Mesothelial cell of epicardium (in vitro differentiated cells): ENCODE data around the gene ZSCAN30. TPM values are rescaled to one million over a fixed set of nuclear protein-coding genes. Genes with fewer than 3 reads are reported as not detected.

Experiments
- DNase-seq, 2 experiments: peaks; one replicate each; pipeline ENCODE4 v3.0.0; 2021; ENCODE audit warnings: low spot score in 2 of 2; ENCODE audit not compliant: unreplicated experiment in 2 of 2
- H3K27ac Mint-ChIP-seq: 2 replicates; pipeline ENCODE4 v1.8.0; 2021; ENCODE audit warnings: mixed read lengths
- H3K27me3 Mint-ChIP-seq: 2 replicates; pipeline ENCODE4 v1.8.0; 2021; ENCODE audit warnings: low read depth, mixed read lengths
- H3K36me3 Mint-ChIP-seq: 2 replicates; pipeline ENCODE4 v1.8.0; 2021; ENCODE audit warnings: mixed read lengths
- H3K4me1 Mint-ChIP-seq: 2 replicates; pipeline ENCODE4 v1.8.0; 2021; ENCODE audit warnings: mixed read lengths
- H3K4me3 Mint-ChIP-seq: 2 replicates; pipeline ENCODE4 v1.8.0; 2021; ENCODE audit warnings: mild to moderate bottlenecking, moderate library complexity, mixed read lengths
- H3K9me3 Mint-ChIP-seq: 2 replicates; pipeline ENCODE4 v1.8.0; 2021; ENCODE audit warnings: mixed read lengths
- CTCF ChIP-seq: fragments of 200-600 bp; sonication (generic); IDR thresholded peaks from one replicate; pipeline ENCODE4 v1.5.0; 2021; ENCODE audit warnings: antibody characterized with exemption; ENCODE audit not compliant: unreplicated experiment
- total RNA-seq: library from RNA; stranded (reverse); gene quantifications from 3 replicates; pipeline ENCODE4 v1.2.1, GENCODE V29; 2021

The ZSCAN30 gene
- total RNA-seq, 1 donor from 2014 or later = 27.1 TPM

GRCh38 chr18:35253655-35254287 lies 36.3 kb downstream of the ZSCAN30 start:
- H3K27me3 Mint-ChIP-seq = no peaks in the 10 kb centered on the region
- H3K27ac Mint-ChIP-seq = no peak overlapping the region
- no peaks in the 10 kb centered on the region for H3K4me1 Mint-ChIP-seq
- TF ChIP-seq CTCF = no peak
- no peak overlapping the region for H3K4me3 Mint-ChIP-seq
- no peak for DNase-seq
- peaks cover 83% of the 10 kb centered on the region for H3K36me3 Mint-ChIP-seq
- peaks cover 36% of the 10 kb centered on the region for H3K9me3 Mint-ChIP-seq

GRCh38 chr18:35252466-35252865 lies 37.6 kb downstream of the ZSCAN30 start:
- Mint-ChIP-seq H3K4me1 (no peaks in the 10 kb centered on the region), H3K4me3 (no peak overlapping the region), H3K36me3 (peaks cover 85% of the 10 kb centered on the region), H3K27ac (no peak overlapping the region), H3K9me3 (peaks cover 37% of the 10 kb centered on the region), H3K27me3 (no peaks in the 10 kb centered on the region)
- DNase-seq = no peak
- no peak for TF ChIP-seq CTCF

GRCh38 chr18:35248429-35248828 lies 41.6 kb downstream of the ZSCAN30 start:
- TF ChIP-seq CTCF = no peak
- no peak overlapping the region for H3K4me3 Mint-ChIP-seq
- H3K27me3 Mint-ChIP-seq = no peaks in the 10 kb centered on the region
- H3K27ac Mint-ChIP-seq = no peak overlapping the region
- H3K4me1 Mint-ChIP-seq = peaks cover 1% of the 10 kb centered on the region
- H3K9me3 Mint-ChIP-seq = peaks cover 27% of the 10 kb centered on the region
- H3K36me3 Mint-ChIP-seq = peaks cover 92% of the 10 kb centered on the region
- DNase-seq = no peak

- peaks cover 5% of the 10 kb centered on the region for H3K4me1 Mint-ChIP-seq
- peaks cover 90% of the 10 kb centered on the region for H3K36me3 Mint-ChIP-seq
- TF ChIP-seq CTCF = no peak
- DNase-seq = no peak
- H3K4me3 Mint-ChIP-seq = no peak overlapping the region
- H3K27me3 Mint-ChIP-seq = no peaks in the 10 kb centered on the region
- H3K27ac Mint-ChIP-seq = no peak overlapping the region
- H3K9me3 Mint-ChIP-seq = peaks cover 21% of the 10 kb centered on the region
Observed at GRCh38 chr18:35247412-35248249, 42.4 kb downstream of the ZSCAN30 start.

GRCh38 chr18:35246831-35247230 lies 43.2 kb downstream of the ZSCAN30 start:
- no peak for DNase-seq
- H3K36me3 Mint-ChIP-seq = peaks cover 84% of the 10 kb centered on the region
- peaks cover 12% of the 10 kb centered on the region for H3K4me1 Mint-ChIP-seq
- no peak overlapping the region for H3K4me3 Mint-ChIP-seq
- no peaks in the 10 kb centered on the region for H3K27me3 Mint-ChIP-seq
- peaks cover 13% of the 10 kb centered on the region for H3K9me3 Mint-ChIP-seq
- TF ChIP-seq CTCF = no peak
- no peak overlapping the region for H3K27ac Mint-ChIP-seq
